ENCODE data around the gene GBX1. TPM values are rescaled to one million over a fixed set of nuclear protein-coding genes. Genes with fewer than 3 reads are reported as not detected.

The GBX1 gene
- total RNA-seq, 2 experiments from 2014 or later = not detected

GRCh38 chr7:151131224-151131591 lies 36.3 kb downstream of the GBX1 start:
- POLR2A ChIA-PET = no interaction called here
- CTCF ChIA-PET = interaction anchor here (0.9 to 1.2 kb wide), 2 partner anchors 11 to 121 kb away, joined by 3 read pairs; no protein-coding TSS in a partner anchor
- Mint-ChIP-seq H3K4me1 (peaks cover 5% of the 10 kb centered on the region), H3K9me3 (no peaks in the 10 kb centered on the region), H3K4me3 (no peak overlapping the region), H3K27ac (no peak overlapping the region), H3K27me3 (no peaks in the 10 kb centered on the region), H3K36me3 (ENCODE audit: low read depth) (no peaks in the 10 kb centered on the region)
- DNase-seq = no peak

- DNase-seq = no peak
- CTCF ChIA-PET = interaction anchor here (0.7 to 1.2 kb wide), 3 partner anchors 11 to 145 kb away, joined by 3 read pairs; no protein-coding TSS in a partner anchor
- Mint-ChIP-seq H3K36me3 (ENCODE audit: low read depth) (no peaks in the 10 kb centered on the region), H3K4me3 (no peak overlapping the region), H3K9me3 (no peaks in the 10 kb centered on the region), H3K4me1 (peaks cover 5% of the 10 kb centered on the region), H3K27ac (no peak overlapping the region), H3K27me3 (no peaks in the 10 kb centered on the region)
- POLR2A ChIA-PET = no interaction called here
Observed at GRCh38 chr7:151130741-151131157, 36.7 kb downstream of the GBX1 start.

GRCh38 chr7:151129960-151130591 lies 37.4 kb downstream of the GBX1 start:
- H3K36me3 Mint-ChIP-seq (ENCODE audit: low read depth) = no peaks in the 10 kb centered on the region
- no peak for DNase-seq
- no peak overlapping the region for H3K4me3 Mint-ChIP-seq
- peaks cover 5% of the 10 kb centered on the region for H3K4me1 Mint-ChIP-seq
- ChIA-PET POLR2A (no interaction called here), CTCF (interaction anchor here (0.7 kb wide), 1 partner anchor 144 kb away, joined by 3 read pairs; no protein-coding TSS in a partner anchor)
- H3K9me3 Mint-ChIP-seq = no peaks in the 10 kb centered on the region
- H3K27ac Mint-ChIP-seq = peak overlapping the region; percentile 31
- no peaks in the 10 kb centered on the region for H3K27me3 Mint-ChIP-seq

GRCh38 chr7:151129117-151129959 lies 38.2 kb downstream of the GBX1 start:
- Mint-ChIP-seq H3K27me3 (no peaks in the 10 kb centered on the region), H3K36me3 (ENCODE audit: low read depth) (no peaks in the 10 kb centered on the region), H3K4me1 (peaks cover 5% of the 10 kb centered on the region), H3K27ac (no peak overlapping the region), H3K4me3 (no peak overlapping the region), H3K9me3 (no peaks in the 10 kb centered on the region)
- ChIA-PET CTCF (interaction anchor here (1.1 to 1.3 kb wide), 2 partner anchors 11 to 14 kb away, joined by 5 to 7 read pairs; no protein-coding TSS in a partner anchor), POLR2A (no interaction called here)
- no peak for DNase-seq

GRCh38 chr7:151128716-151129115 lies 38.8 kb downstream of the GBX1 start:
- ChIA-PET CTCF (interaction anchor here (1.1 to 2.1 kb wide), 3 partner anchors 11 to 14 kb away, joined by 5 to 7 read pairs (median 5); no protein-coding TSS in a partner anchor), POLR2A (no interaction called here)
- DNase-seq = no peak
- H3K9me3 Mint-ChIP-seq = no peaks in the 10 kb centered on the region
- H3K36me3 Mint-ChIP-seq (ENCODE audit: low read depth) = no peaks in the 10 kb centered on the region
- peaks cover 5% of the 10 kb centered on the region for H3K4me1 Mint-ChIP-seq
- H3K27ac Mint-ChIP-seq = no peak overlapping the region
- no peaks in the 10 kb centered on the region for H3K27me3 Mint-ChIP-seq
- no peak overlapping the region for H3K4me3 Mint-ChIP-seq

- CTCF ChIA-PET = interaction anchor here (0.7 to 2.1 kb wide), 4 partner anchors 10 to 168 kb away, joined by 3 to 7 read pairs (median 5); no protein-coding TSS in a partner anchor
- H3K4me3 Mint-ChIP-seq = no peak overlapping the region
- H3K27me3 Mint-ChIP-seq = no peaks in the 10 kb centered on the region
- peaks cover 5% of the 10 kb centered on the region for H3K4me1 Mint-ChIP-seq
- DNase-seq = no peak
- POLR2A ChIA-PET = no interaction called here
- H3K27ac Mint-ChIP-seq = no peak overlapping the region
- no peaks in the 10 kb centered on the region for H3K9me3 Mint-ChIP-seq
- no peaks in the 10 kb centered on the region for H3K36me3 Mint-ChIP-seq (ENCODE audit: low read depth)
Observed at GRCh38 chr7:151128144-151128543, 39.4 kb downstream of the GBX1 start.

- ChIA-PET POLR2A (no interaction called here), CTCF (interaction anchor here (2.1 kb wide), 1 partner anchor 16 kb away, joined by 5 read pairs; no protein-coding TSS in a partner anchor)
- H3K4me3 Mint-ChIP-seq = no peak overlapping the region
- H3K27me3 Mint-ChIP-seq = no peaks in the 10 kb centered on the region
- no peaks in the 10 kb centered on the region for H3K9me3 Mint-ChIP-seq
- no peak for DNase-seq
- peaks cover 5% of the 10 kb centered on the region for H3K4me1 Mint-ChIP-seq
- H3K27ac Mint-ChIP-seq = no peak overlapping the region
- H3K36me3 Mint-ChIP-seq (ENCODE audit: low read depth) = no peaks in the 10 kb centered on the region
Observed at GRCh38 chr7:151126491-151127137, 40.9 kb downstream of the GBX1 start.

GRCh38 chr7:151125846-151126481 lies 41.5 kb downstream of the GBX1 start:
- CTCF ChIA-PET = no interaction called here
- no peaks in the 10 kb centered on the region for H3K9me3 Mint-ChIP-seq
- no peak overlapping the region for H3K4me3 Mint-ChIP-seq
- DNase-seq = no peak
- peaks cover 5% of the 10 kb centered on the region for H3K4me1 Mint-ChIP-seq
- POLR2A ChIA-PET = no interaction called here
- no peak overlapping the region for H3K27ac Mint-ChIP-seq
- H3K36me3 Mint-ChIP-seq (ENCODE audit: low read depth) = no peaks in the 10 kb centered on the region
- no peaks in the 10 kb centered on the region for H3K27me3 Mint-ChIP-seq

- no peak for DNase-seq
- H3K9me3 Mint-ChIP-seq = no peaks in the 10 kb centered on the region
- no peak overlapping the region for H3K27ac Mint-ChIP-seq
- H3K27me3 Mint-ChIP-seq = no peaks in the 10 kb centered on the region
- no peak overlapping the region for H3K4me3 Mint-ChIP-seq
- ChIA-PET POLR2A (no interaction called here), CTCF (no interaction called here)
- peaks cover 5% of the 10 kb centered on the region for H3K4me1 Mint-ChIP-seq
- H3K36me3 Mint-ChIP-seq (ENCODE audit: low read depth) = no peaks in the 10 kb centered on the region
Observed at GRCh38 chr7:151125470-151125845, 42.0 kb downstream of the GBX1 start.

- ChIA-PET CTCF (interaction anchor here (0.6 to 1.9 kb wide), 8 partner anchors 11 to 236 kb away, joined by 3 to 18 read pairs (median 5); no protein-coding TSS in a partner anchor), POLR2A (no interaction called here)
- Mint-ChIP-seq H3K9me3 (no peaks in the 10 kb centered on the region), H3K27ac (no peak overlapping the region), H3K27me3 (no peaks in the 10 kb centered on the region), H3K36me3 (ENCODE audit: low read depth) (no peaks in the 10 kb centered on the region), H3K4me1 (peaks cover 1% of the 10 kb centered on the region), H3K4me3 (no peak overlapping the region)
- no peak for DNase-seq
Observed at GRCh38 chr7:151124899-151125399, 42.5 kb downstream of the GBX1 start.

- no peak overlapping the region for H3K4me3 Mint-ChIP-seq
- ChIA-PET CTCF (interaction anchor here (0.6 to 1.9 kb wide), 20 partner anchors 8 to 236 kb away, joined by 3 to 18 read pairs (median 3); no protein-coding TSS in a partner anchor), POLR2A (no interaction called here)
- H3K4me1 Mint-ChIP-seq = no peaks in the 10 kb centered on the region
- H3K27ac Mint-ChIP-seq = no peak overlapping the region
- no peak for DNase-seq
- H3K36me3 Mint-ChIP-seq (ENCODE audit: low read depth) = no peaks in the 10 kb centered on the region
- H3K9me3 Mint-ChIP-seq = no peaks in the 10 kb centered on the region
- H3K27me3 Mint-ChIP-seq = no peaks in the 10 kb centered on the region
Observed at GRCh38 chr7:151124481-151124880, 43.0 kb downstream of the GBX1 start.

- Mint-ChIP-seq H3K4me3 (no peak overlapping the region), H3K4me1 (no peaks in the 10 kb centered on the region), H3K9me3 (no peaks in the 10 kb centered on the region), H3K27ac (no peak overlapping the region), H3K36me3 (ENCODE audit: low read depth) (no peaks in the 10 kb centered on the region), H3K27me3 (no peaks in the 10 kb centered on the region)
- ChIA-PET POLR2A (no interaction called here), CTCF (interaction anchor here (0.6 to 1.9 kb wide), 28 partner anchors 9 to 235 kb away, joined by 3 to 18 read pairs (median 3); no protein-coding TSS in a partner anchor)
- peak; percentile 89 for DNase-seq
Observed at GRCh38 chr7:151123822-151124464, 43.6 kb downstream of the GBX1 start.

All from activated CD4-positive, alpha-beta T cell treated with anti-CD3 and anti-CD28 coated beads, Interleukin-2, amount 10 ng/mL, durations not matched to agents 7 days and 5 days (primary cell).